HCT116 (cell line): ENCODE data around the gene WNT11. TPM values are rescaled to one million over a fixed set of nuclear protein-coding genes. Genes with fewer than 3 reads are reported as not detected.

ENCODE experiments used
- ATAC-seq: fragments of 200-7000 bp; cut with Tn5 transposase; 2 replicates; pipeline ENCODE4 v1.9.1; 2020; ENCODE audit warnings: mild to moderate bottlenecking, moderate library complexity
- BruUV-seq: library from RNA; stranded (reverse); fragments of 400-500 nt; replicated peaks from 2 replicates; lab custom pipeline; 2021; lab: Mats Ljungman, UMichigan
- CTCF ChIA-PET: fragments of 300-600 bp; sonication (Branson Sonifier 250); formaldehyde crosslinking; loops from one replicate; lab custom pipeline; 2021; ENCODE audit warnings: antibody characterized with exemption; lab: Charles Lee
- POLR2A ChIA-PET: fragments of 300-600, 350-600 bp; sonication (Branson Sonifier 250); formaldehyde crosslinking; loops from one replicate; lab custom pipeline; 2021; ENCODE audit warnings: antibody characterized with exemption; lab: Charles Lee
- RAD21 ChIA-PET, 2 experiments: fragments of 300-600 bp; sonication (Branson Sonifier 250); formaldehyde crosslinking; loops; one replicate each; lab custom pipeline; 2023; ENCODE audit warnings: low total read pairs in 2 of 2; ENCODE audit not compliant: uncharacterized antibody in 2 of 2, unreplicated experiment in 2 of 2, low non-redundant PET in 1 of 2; lab: Charles Lee
- DNase-seq: peaks from one replicate; pipeline ENCODE4 v3.0.0-alpha.2; 2010; ENCODE audit warnings: low read depth, low spot score
- H2AFZ ChIP-seq: fragments of 200-600 bp; shearing (Covaris generic), sonication (generic); 2 replicates; pipeline ENCODE4 v1.6.1; 2017; ENCODE audit warnings: low read depth, mixed run types, mixed read lengths, antibody characterized with exemption, low read length; ENCODE audit not compliant: poor library complexity, severe bottlenecking
- H3K27ac ChIP-seq: 2 replicates; pipeline ENCODE4 v1.5.1; 2012; ENCODE audit warnings: low read depth, low read length
- H3K27me3 ChIP-seq: fragments of 200-600 bp; sonication (generic); 2 replicates; pipeline ENCODE4 v1.6.1; 2016; ENCODE audit warnings: mixed run types, low read length, mixed read lengths; ENCODE audit not compliant: insufficient read depth
- H3K36me3 ChIP-seq, 2 experiments: fragments of 200-500 bp in 1 of 2; fragments of 200-600 bp in 1 of 2; sonication (Bioruptor generic) in 1 of 2; sonication (generic) in 1 of 2; 2 replicates each; pipeline versions ENCODE4 v1.5.1 to v1.6.1; 2014 to 2016; ENCODE audit warnings: low read length in 2 of 2, inconsistent platforms in 1 of 2, mixed read lengths in 1 of 2, mixed run types in 1 of 2; ENCODE audit not compliant: insufficient read depth in 2 of 2, control insufficient read depth in 1 of 2
- H3K4me1 ChIP-seq, 2 experiments: fragments of 200-600 bp in 1 of 2; sonication (generic) in 1 of 2; 2 replicates each; pipeline versions ENCODE4 v1.5.1 to v1.6.1; 2012 to 2017; ENCODE audit warnings: low read length in 2 of 2, inconsistent platforms in 1 of 2, mild to moderate bottlenecking in 1 of 2, mixed read lengths in 1 of 2, mixed run types in 1 of 2, moderate library complexity in 1 of 2; ENCODE audit not compliant: insufficient read depth in 2 of 2, control insufficient read depth in 1 of 2
- H3K4me2 ChIP-seq: fragments of 200-600 bp; sonication (generic); 2 replicates; pipeline ENCODE4 v1.6.1; 2017; ENCODE audit warnings: mixed run types, low read length, mixed read lengths
- H3K4me3 ChIP-seq, 2 experiments: fragments of 200-600 bp in 1 of 2; sonication (generic) in 1 of 2; replicated peaks in 1 of 2; 2 replicates each; pipeline ENCODE4 v1.5.1; 2011 to 2016; ENCODE audit warnings: low read length in 2 of 2, control low read depth in 1 of 2, low read depth in 1 of 2, mild to moderate bottlenecking in 1 of 2, mixed read lengths in 1 of 2, mixed run types in 1 of 2
- H3K79me2 ChIP-seq: fragments of 200-600 bp; sonication (generic); 2 replicates; pipeline ENCODE4 v1.6.1; 2017; ENCODE audit warnings: mild to moderate bottlenecking, mixed run types, low read length, moderate library complexity, mixed read lengths; ENCODE audit not compliant: insufficient read depth
- H3K9ac ChIP-seq: fragments of 200-600 bp; sonication (generic); 2 replicates; pipeline ENCODE4 v1.6.1; 2016; ENCODE audit warnings: low read length, mixed read lengths
- H3K9me2 ChIP-seq: fragments of 200-600 bp; sonication (generic), shearing (Covaris generic); 2 replicates; pipeline ENCODE4 v1.6.1; 2017; ENCODE audit warnings: mixed run types, mild to moderate bottlenecking, moderate library complexity; ENCODE audit not compliant: insufficient read depth
- H3K9me3 ChIP-seq, 2 experiments: fragments of 200-500 bp in 1 of 2; fragments of 200-600 bp in 1 of 2; sonication (Bioruptor generic) in 1 of 2; sonication (generic) in 1 of 2; 2 replicates each; pipeline ENCODE4 v1.6.1; 2014 to 2017; ENCODE audit warnings: low read length in 2 of 2, mixed read lengths in 2 of 2, inconsistent platforms in 1 of 2, low read depth in 1 of 2, mild to moderate bottlenecking in 1 of 2, mixed run types in 1 of 2, moderate library complexity in 1 of 2; ENCODE audit not compliant: control insufficient read depth in 1 of 2, insufficient read depth in 1 of 2
- H4K20me1 ChIP-seq: fragments of 200-600 bp; sonication (generic), shearing (Covaris generic); 2 replicates; pipeline ENCODE4 v1.6.1; 2017; ENCODE audit warnings: mixed run types, mild to moderate bottlenecking, moderate library complexity; ENCODE audit not compliant: insufficient read depth
- CBX3 ChIP-seq: IDR thresholded peaks from 2 replicates; pipeline ENCODE4 v1.6.1; 2012; ENCODE audit warnings: low read depth
- CEBPB ChIP-seq: IDR thresholded peaks from 2 replicates; pipeline ENCODE4 v1.6.1; 2012; ENCODE audit warnings: low read depth
- EGR1 ChIP-seq: IDR thresholded peaks from 2 replicates; pipeline ENCODE4 v1.6.1; 2012; ENCODE audit warnings: low read depth
- EZH2phosphoT487 ChIP-seq: fragments of 200-600 bp; IDR thresholded peaks from 2 replicates; pipeline ENCODE4 v1.6.1; 2018; ENCODE audit warnings: antibody characterized with exemption, borderline replicate concordance
- FOSL1 ChIP-seq: IDR thresholded peaks from 2 replicates; pipeline ENCODE4 v1.6.1; 2012; ENCODE audit warnings: low read depth
- JUND ChIP-seq: IDR thresholded peaks from 2 replicates; pipeline ENCODE4 v1.6.1; 2012
- POLR2A ChIP-seq: IDR thresholded peaks from 2 replicates; pipeline ENCODE4 v1.7.0; 2011; ENCODE audit warnings: borderline replicate concordance; ENCODE audit not compliant: insufficient read depth, insufficient read length; ENCODE audit errors: extremely low read depth
- POLR2AphosphoS5 ChIP-seq: IDR thresholded peaks from 2 replicates; pipeline ENCODE4 v1.6.1; 2011; ENCODE audit warnings: mild to moderate bottlenecking, low read depth, low read length, moderate library complexity
- SP1 ChIP-seq: IDR thresholded peaks from 2 replicates; pipeline ENCODE4 v1.6.1; 2012; ENCODE audit warnings: low read depth
- SRF ChIP-seq: IDR thresholded peaks from 2 replicates; pipeline ENCODE4 v1.6.1; 2012; ENCODE audit warnings: low read depth
- TCF7L2 ChIP-seq: IDR thresholded peaks from 2 replicates; pipeline ENCODE4 v1.7.0; 2011; ENCODE audit warnings: borderline replicate concordance, inconsistent platforms; ENCODE audit not compliant: insufficient read depth, insufficient read length; ENCODE audit errors: extremely low read depth
- ZFX ChIP-seq: fragments of 450-650 bp; IDR thresholded peaks from 2 replicates; pipeline ENCODE4 v1.6.1; 2017
- ZNF274 ChIP-seq: fragments of 200-500 bp; sonication (Bioruptor generic); IDR thresholded peaks from 2 replicates; pipeline ENCODE4 v1.6.1; 2014; ENCODE audit warnings: mild to moderate bottlenecking, low read depth, low read length, inconsistent platforms
- intact Hi-C: fragments of 100-400 bp; cut with micrococcal nuclease; formaldehyde crosslinking; loops from 2 replicates; pipeline ENCODE4 v1.10.0; 2022
- total RNA-seq: library from RNA; stranded (reverse); gene quantifications from one replicate; pipeline ENCODE4 v1.2.1, GENCODE V29; 2021; ENCODE audit not compliant: unreplicated experiment
- TF ChIP-seq, protein P1 (sequence below): IDR thresholded peaks from 2 replicates; pipeline ENCODE4 v1.6.1; 2012
- TF ChIP-seq, protein P2 (sequence below): IDR thresholded peaks from 2 replicates; pipeline ENCODE4 v1.6.1; 2012

The WNT11 gene
- total RNA-seq, 1 experiment from 2014 or later: 1.9 TPM

DNA sequence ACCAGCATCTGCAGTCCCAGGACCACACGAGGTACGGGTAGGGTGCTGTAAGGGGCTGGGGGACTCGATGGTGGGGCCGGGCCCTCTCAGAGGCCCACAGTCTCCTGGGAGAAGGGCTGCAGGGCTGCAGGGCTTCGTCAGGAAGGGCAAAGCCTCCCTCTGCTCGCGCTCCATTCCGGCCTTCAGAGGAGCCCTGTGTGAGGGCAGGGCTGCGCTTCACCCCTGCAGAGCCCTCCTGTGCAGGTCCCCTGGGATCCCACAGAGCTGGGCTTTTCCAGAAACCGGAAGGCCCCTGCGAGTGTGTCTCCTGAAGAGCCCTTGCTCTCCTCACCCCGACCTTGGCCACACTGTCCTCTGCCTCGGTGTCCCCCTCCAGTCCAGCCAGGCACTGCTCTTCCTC is 27.2 kb downstream of the WNT11 start:
- Histone ChIP-seq H3K27me3 (no peaks in the 10 kb centered on the region), H3K4me3 (no peak overlapping the region), H3K9me2 (no peaks in the 10 kb centered on the region), H3K4me2 (no peak overlapping the region), H3K27ac (no peak overlapping the region), H3K9me3 (no peaks in the 10 kb centered on the region), H3K4me1 (no peaks in the 10 kb centered on the region), H3K9ac (no peak overlapping the region), H3K79me2 (no peaks in the 10 kb centered on the region), H3K36me3 (no peaks in the 10 kb centered on the region), H4K20me1 (no peaks in the 10 kb centered on the region), H2AFZ (no peak overlapping the region)
- ChIA-PET RAD21 (no interaction called here), POLR2A (no interaction called here), CTCF (no interaction called here)
- DNase-seq: no peak
- intact Hi-C loops: no loop called here
- BruUV-seq: no TSS peak
- no peak for ATAC-seq
- TF ChIP-seq JUND: no peak
- TF ChIP-seq ZNF274: no peak

DNA sequence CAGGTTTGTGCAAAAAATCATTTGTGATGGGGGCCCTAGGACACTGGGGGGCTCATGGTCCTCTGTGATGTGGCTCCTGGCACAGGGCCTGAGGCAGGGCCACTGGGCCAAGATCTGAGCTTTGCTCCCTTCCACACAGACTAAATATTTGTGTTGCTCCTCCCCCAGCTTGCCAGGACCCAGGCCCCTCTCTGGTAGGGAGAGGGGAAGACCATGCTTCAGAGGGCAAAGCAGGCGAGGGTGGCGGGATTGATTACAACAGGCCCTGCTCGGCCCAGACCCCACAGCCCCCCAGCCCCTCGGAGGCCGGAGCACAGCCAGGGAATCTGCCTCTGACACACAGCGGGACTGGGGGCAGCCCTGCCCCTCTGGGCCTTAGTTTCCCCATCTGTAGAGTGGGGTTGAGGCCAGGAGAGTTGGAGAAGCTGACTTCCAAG is 29.0 kb downstream of the WNT11 start:
- DNase-seq (no peak), ATAC-seq (no peak)
- BruUV-seq: no TSS peak
- H4K20me1 ChIP-seq: no peaks in the 10 kb centered on the region
- ChIA-PET RAD21 (no interaction called here), CTCF (no interaction called here), POLR2A (no interaction called here)
- no peaks in the 10 kb centered on the region for H3K9me2 ChIP-seq
- no peak overlapping the region for H2AFZ ChIP-seq
- no peak overlapping the region for H3K4me3 ChIP-seq
- intact Hi-C loops: no loop called here
- TF ChIP-seq CBX3 (no peak), EZH2phosphoT487 (no peak), ZNF274 (no peak), SP1 (no peak), CEBPB (no peak), EGR1 (no peak), FOSL1 (no peak), SRF (no peak), ZFX (no peak), JUND (no peak), POLR2AphosphoS5 (no peak), POLR2A (no peak), TCF7L2 (no peak)
- TF ChIP-seq, protein P1, sequence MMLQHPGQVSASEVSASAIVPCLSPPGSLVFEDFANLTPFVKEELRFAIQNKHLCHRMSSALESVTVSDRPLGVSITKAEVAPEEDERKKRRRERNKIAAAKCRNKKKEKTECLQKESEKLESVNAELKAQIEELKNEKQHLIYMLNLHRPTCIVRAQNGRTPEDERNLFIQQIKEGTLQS: no peak
- TF ChIP-seq, protein P2, sequence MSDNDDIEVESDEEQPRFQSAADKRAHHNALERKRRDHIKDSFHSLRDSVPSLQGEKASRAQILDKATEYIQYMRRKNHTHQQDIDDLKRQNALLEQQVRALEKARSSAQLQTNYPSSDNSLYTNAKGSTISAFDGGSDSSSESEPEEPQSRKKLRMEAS: no peak
- no peaks in the 10 kb centered on the region for H3K79me2 ChIP-seq
- H3K27ac ChIP-seq: no peak overlapping the region
- no peak overlapping the region for H3K4me2 ChIP-seq
- no peaks in the 10 kb centered on the region for H3K9me3 ChIP-seq
- no peak overlapping the region for H3K9ac ChIP-seq
- no peaks in the 10 kb centered on the region for H3K4me1 ChIP-seq
- H3K36me3 ChIP-seq: no peaks in the 10 kb centered on the region
- H3K27me3 ChIP-seq: no peaks in the 10 kb centered on the region
